ENCODE data around the gene LSM3.
"Not testable (repeated sequence)": the region's sequence is repeated elsewhere in the genome, so short reads cannot be mapped to it uniquely, and the experiment has no call there.

The LSM3 gene

GRCh38 chr3:14216257-14217048 lies 37.8 kb downstream of the LSM3 start:
- DNase-seq (ENCODE audit: extremely low read depth in 1 of 2, low read depth in 1 of 2): no peak

GRCh38 chr3:14218355-14218754 lies 39.7 kb downstream of the LSM3 start:
- DNase-seq (ENCODE audit: extremely low read depth in 1 of 2, low read depth in 1 of 2): no peak

DNA sequence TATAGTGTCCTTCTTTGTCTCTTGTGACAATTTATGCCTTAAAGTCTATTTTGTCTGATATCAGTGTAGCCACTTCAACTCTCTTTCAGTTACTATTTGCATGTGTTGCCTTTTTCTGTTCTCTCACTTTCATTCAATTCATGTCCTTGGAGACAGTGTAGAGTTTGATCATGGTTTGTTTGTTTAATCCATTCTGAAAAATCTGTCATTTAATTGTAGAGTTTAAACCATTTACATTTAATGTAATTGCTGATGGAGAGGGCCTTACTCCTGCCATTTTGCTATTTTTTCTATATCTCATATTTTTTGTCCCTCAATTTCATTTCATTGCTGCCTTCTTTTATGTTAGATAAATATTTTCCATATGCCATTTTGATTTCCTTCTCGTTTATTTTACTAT lies 42.3 kb downstream of the LSM3 start:
- DNase-seq (ENCODE audit: extremely low read depth in 1 of 2, low read depth in 1 of 2): no peak

DNA sequence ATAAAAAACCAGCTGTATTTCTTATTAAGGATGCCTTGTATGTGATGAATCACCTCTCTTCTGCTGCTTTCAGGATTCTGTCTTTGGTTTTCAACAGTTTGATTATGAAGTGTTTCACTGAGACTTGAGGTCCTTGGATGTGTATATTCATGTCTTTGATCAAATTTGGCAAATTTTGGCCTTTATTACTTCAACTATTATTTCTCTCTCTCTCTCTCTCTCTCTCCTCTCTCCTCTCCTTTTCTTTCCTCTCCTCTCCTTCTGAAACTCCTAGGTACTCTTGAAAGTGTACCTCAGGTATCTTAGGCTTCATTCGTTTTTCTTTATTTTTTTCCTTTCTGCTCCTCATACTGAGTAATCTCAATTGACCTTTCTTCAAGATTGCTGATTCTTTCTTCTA lies 43.3 kb downstream of the LSM3 start:
- no peak for DNase-seq (ENCODE audit: extremely low read depth in 1 of 2, low read depth in 1 of 2)

GRCh38 chr3:14222457-14222856 lies 43.8 kb downstream of the LSM3 start:
- no peak for DNase-seq (ENCODE audit: extremely low read depth in 1 of 2, low read depth in 1 of 2)

DNA sequence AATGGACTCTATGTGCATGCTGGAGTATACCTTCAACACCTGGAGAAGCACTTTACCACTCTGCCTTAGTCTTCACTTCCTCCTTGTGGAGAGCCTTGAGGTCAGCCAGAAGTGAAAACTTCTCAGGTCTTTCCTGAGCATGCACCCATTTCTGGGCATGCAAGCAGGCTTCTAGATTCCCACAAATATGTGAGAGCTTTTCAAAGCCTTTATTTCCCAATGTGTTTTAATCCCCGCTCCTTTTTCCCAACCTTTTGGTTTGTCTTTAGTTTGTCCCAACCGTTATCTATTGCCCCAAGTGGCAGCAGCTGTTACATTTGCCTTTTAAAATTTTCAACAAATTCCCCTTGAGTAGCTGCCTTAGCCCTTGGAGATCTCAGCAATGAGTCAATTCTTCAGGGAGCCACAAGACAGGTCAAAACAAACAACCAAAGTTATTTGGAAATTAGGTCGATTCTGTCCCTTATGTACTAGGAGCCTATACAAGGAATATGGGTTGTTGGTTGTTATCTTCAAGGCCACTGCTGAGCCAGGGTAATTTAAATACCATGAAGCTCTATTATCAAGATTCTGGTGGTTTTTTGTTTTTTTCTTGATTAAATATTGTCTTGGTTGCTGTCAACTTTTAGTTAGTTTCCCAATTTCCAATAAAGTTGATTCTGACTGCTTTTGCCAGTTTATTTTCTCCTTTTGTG lies 44.4 kb downstream of the LSM3 start:
- DNase-seq (ENCODE audit: extremely low read depth in 1 of 2, low read depth in 1 of 2): no peak

DNA sequence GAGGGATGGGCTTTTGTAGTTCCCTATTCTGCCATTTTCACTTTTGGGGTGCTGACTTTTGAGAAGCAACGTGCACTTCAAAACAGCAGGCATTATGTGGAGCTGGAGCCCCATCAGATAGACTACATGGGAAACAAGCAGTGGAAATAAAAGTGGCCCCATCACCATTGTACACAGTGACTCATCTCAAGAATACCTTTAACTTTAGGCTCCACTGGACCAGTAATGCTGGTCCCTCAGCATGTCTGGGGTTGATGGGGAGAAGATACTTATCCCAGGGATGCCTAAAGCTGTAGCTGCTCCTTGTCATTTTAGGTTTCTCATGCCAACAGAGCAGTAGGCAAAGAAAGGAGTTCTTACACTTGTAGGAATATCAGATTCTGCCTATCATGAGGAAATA lies 45.0 kb downstream of the LSM3 start:
- DNase-seq (ENCODE audit: extremely low read depth in 1 of 2, low read depth in 1 of 2): no peak

DNA sequence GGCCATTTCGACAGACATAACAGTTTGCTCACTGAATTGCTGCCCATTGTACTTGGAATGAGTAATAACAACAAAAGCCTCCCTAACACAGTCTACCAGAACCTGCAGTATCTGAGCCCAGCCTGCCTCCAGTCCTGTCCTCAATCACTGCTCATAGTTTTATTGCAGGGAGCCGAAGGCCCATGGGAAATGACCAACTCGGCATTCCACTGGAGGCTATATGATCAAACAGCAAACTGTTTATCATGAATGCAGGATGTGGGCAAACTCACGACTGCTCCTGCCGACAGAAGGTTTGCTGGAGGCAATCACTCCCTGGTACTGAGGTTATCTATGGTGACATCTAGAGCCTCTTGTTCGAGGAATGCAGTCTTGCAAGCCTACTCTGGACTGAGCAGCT lies 46.3 kb downstream of the LSM3 start:
- no peak for DNase-seq (ENCODE audit: extremely low read depth in 1 of 2, low read depth in 1 of 2)

GRCh38 chr3:14225421-14225820 lies 46.8 kb downstream of the LSM3 start:
- no peak for DNase-seq (ENCODE audit: extremely low read depth in 1 of 2, low read depth in 1 of 2)

GRCh38 chr3:14226351-14226750 lies 47.7 kb downstream of the LSM3 start:
- not testable (repeated sequence) for DNase-seq (ENCODE audit: extremely low read depth in 1 of 2, low read depth in 1 of 2)

DNA sequence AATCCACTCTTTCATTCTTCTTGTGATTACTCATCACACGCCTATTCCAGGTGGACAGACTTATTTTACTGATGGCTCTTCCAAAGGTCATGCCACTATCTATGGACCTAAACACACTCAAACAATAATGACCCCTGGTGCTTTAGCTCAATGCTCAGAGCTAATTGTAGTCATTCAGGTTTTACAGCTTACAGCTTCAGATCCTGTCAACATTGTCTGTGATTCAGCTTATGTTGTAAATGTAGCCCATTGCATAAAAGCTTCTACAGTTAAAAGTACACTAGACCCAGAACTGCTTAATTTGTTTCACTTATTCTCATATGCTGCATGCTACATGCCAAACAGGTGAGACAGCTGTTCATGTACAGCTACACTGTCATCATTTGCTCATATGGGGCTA lies 49.2 kb downstream of the LSM3 start:
- no peak for DNase-seq (ENCODE audit: extremely low read depth in 1 of 2, low read depth in 1 of 2)

GRCh38 chr3:14228681-14229470 lies 50.3 kb downstream of the LSM3 start:
- no peak for DNase-seq (ENCODE audit: extremely low read depth in 1 of 2, low read depth in 1 of 2)

DNA sequence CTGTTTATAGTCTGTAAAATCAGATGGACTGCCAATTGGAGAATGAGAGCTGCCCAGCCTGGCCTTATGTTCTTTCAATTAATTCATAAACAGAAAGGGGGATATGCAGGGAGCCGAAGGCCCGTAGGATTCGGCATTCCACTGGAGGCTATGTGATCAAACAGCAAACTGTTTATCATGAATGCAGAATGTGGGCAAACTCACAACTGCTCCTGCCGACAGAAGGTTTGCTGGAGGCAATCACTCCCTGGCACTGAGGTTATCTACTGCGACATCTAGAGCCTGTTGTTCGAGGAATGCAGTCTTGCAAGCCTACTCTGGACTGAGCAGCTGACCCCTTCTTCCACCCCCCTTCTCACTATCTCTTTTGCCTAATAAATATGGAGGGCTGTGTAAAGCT lies 51.1 kb downstream of the LSM3 start:
- DNase-seq (ENCODE audit: extremely low read depth in 1 of 2, low read depth in 1 of 2): not testable (repeated sequence)

DNA sequence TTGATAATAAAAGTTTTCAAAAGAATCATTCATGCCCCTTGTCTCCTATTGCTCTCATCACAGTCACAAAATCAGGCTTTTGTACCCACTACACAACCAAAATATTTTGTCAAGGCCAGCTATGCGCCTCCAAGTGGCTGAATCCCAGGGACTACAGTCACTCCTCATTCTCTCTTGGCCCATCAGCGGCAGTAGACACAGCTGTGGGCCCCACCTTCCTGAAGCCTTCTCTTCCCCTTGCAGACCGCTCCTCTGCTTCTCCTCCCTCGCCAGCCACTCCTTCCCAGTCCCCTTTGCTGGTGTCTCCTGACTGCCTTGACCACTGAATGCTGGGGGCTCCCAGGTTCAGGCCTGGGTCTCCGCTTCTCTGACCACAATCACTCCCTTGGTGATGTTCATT lies 52.1 kb downstream of the LSM3 start:
- DNase-seq (ENCODE audit: extremely low read depth in 1 of 2, low read depth in 1 of 2): no peak

GRCh38 chr3:14231145-14231990 lies 52.8 kb downstream of the LSM3 start:
- no peak for DNase-seq (ENCODE audit: extremely low read depth in 1 of 2, low read depth in 1 of 2)

GRCh38 chr3:14231998-14232501 lies 53.4 kb downstream of the LSM3 start:
- no peak for DNase-seq (ENCODE audit: extremely low read depth in 1 of 2, low read depth in 1 of 2)

DNA sequence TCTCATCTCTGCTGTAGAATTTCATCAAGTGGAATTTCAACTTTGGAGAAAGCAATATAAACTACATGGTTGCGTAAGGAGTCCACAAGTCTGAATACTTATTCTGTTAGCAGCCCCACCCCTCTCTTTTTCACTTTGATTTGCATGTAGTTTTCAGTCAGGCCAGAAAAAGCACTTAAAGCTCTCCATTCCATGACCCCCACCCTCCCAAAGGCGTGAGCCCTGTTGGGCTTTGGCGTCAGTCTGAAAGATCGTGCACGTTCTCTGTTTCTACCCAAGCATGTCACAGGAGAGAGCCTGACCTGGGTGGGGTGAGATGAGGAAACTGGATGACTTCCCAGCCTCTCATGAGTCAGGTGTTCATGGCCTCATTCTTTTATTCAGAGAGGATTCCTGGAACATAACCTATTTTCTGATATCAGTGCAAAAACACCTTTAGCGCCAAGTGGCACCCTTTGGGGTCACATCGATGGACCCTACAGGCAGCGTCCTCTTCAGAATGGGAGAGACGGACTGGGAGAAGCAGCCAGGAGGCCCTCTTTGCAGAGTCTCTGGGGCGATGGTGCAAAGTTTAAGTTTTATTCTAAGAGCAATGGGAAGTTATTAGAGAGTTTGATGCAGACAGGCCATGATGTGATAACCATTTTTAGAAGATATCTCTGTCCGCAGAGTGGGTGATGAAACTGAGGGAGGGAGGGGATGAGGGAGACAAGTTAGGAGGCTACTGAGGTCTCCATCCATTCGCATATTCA lies 55.8 kb downstream of the LSM3 start:
- DNase-seq (ENCODE audit: extremely low read depth in 1 of 2, low read depth in 1 of 2): no peak

DNA sequence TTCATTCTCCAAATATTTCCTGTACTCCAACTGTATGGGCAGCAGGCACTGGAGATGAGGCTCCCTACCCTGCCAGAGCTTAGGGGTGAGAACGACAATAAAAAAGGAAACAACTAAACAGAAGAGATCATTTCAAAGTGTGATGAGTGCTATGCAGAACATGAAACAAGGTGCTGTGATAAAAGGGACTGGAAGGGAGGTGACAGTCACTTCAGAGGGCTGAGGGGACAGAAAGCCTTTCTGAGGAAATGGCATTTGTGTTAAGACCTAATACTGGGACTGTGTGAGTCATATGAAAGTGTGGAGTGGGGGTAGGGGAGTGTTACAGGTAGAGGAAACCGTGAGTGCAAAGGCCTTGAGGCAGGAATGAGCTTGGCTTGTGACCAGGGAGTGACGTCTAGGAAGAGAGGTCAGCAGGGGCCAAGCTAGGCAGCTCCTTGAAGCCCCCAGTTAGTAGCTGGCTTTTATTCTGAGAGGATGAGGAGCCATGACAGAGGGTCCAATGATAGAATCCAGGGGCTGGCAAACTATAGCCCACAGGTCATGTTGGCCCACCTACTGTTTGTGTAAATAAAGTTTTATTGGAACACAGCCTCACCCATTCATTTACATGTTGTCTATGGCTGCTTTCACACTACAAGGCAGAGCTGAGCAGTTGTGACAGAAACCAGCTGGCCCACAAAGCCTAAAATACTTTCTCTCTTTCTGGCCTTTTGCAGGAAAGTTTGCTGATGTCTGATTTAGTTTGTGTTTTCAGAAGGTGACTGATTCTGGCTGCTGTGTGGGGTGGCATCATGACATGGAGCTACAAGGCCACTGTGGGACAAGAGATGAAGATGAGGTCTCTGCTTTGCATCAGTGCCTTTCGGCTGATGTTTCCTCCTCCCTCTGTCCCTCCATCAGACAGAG lies 56.6 kb downstream of the LSM3 start:
- no peak for DNase-seq (ENCODE audit: extremely low read depth in 1 of 2, low read depth in 1 of 2)

DNA sequence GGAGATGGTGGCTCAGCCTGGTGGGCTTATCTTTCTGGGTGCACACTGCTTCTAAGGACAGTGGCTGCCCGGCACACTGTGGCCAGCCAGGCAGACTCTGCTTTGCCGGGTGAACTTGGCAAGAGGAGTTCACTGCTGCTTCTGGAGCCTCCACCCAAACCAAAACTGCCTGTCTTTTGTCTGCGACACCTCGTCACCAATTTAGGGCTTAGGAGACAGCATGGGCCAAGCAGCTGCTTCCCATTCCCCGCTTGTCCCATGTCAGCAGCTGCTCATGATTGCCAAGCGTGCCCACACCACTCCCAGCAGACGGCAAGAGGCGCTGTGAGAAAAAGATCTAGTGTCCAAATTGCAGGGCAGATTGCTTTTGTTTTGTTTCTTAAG lies 57.3 kb downstream of the LSM3 start:
- DNase-seq (ENCODE audit: extremely low read depth in 1 of 2, low read depth in 1 of 2): no peak
